ENCODE results near the gene MOB3A. TPM values are rescaled to one million over a fixed set of nuclear protein-coding genes. Genes with fewer than 3 reads are reported as not detected.
A peak's percentile ranks its signal among the peaks of the same experiment; 100 is the strongest.

Gene MOB3A
- total RNA-seq, 8 experiments from 2014 or later = 7.2 to 16.3 (median 10.0) TPM

DNA sequence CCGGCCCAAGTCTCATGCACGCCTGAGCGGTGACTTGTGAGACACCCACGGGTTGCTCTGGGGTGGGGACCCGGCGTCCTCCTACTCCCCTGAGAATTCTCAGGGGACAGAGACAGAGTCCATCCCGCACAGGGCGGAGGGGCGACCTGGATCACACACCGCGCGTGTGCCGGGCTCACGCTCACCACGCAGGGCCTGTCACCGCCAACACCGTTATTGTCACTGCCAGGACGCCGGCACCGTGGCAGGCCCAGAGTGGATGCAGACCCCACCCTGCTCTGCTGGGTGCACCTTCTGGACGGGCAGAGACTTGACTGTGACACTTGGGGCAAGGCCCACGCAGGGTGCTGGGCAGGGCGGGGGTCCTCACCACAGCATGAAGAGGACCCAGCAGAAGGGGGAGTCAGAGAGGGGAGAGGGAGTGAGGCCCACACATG, 16.2 kb downstream of the MOB3A start:
- in situ Hi-C loops (cut with MboI; ENCODE audit: low pct_unique_long_range_greater_than_20kb in 2 of 9, low sequenced_read_pairs in 9 of 9, unreplicated experiment in 9 of 9) = no loop called here
- peak in 4 of 8 experiments; percentile 19 to 30 (median 24) for ATAC-seq (replicated peaks in 6 of 8)

DNA sequence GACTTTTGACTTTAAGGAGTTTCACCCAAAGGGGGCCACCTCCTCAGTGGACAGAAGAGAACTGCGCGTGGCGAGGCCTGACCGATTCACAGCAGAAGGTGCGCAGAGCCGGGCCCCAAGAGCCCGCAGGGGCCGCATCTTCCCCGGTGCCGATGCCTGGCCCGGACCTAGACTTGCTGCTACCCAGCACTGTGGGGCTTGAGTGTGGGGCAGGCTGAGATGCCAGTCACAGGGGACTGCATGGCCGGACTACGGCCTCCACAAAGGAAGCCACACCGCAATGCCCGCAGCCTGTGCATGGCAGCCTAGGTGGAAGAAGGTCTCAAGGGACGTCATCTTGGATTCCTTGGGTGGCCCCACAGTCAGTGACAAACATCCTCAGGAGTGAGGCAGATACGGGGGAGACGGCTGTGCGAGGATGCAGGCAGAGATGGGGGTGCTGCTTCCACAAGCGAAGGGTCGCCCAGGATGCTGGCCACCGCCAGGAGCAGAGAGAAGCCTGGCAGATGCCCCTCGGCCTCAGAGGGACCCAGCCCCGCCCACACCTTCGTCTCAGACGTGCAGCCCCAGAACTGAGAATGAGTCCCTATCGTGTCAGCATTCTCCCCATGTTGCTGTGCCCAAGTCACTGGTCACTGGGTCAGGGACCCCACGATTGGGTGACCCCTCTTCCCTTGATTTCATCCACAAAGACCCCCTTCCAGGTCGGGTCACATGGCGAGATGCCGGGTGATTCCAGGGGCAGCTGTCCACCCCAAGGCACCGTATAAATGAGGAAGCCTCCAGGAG, 16.9 kb downstream of the MOB3A start:
- ATAC-seq (replicated peaks in 6 of 8) = peak in 2 of 8 experiments; percentile 3 to 5
- WGBS, 10 experiments = 88 to 100% (median 100%) methylated on average over 1 to 5 of the region's 32 CpGs; no CpG with 5 or more reads in 5 of the 10 experiments
- Histone ChIP-seq H3K27ac (no peak overlapping the region), H3K4me3 (no peak overlapping the region), H3K4me1 (replicated peaks in 1 of 2) (no peaks in the 10 kb centered on the region)
- in situ Hi-C loops (cut with MboI; ENCODE audit: low pct_unique_long_range_greater_than_20kb in 2 of 9, low sequenced_read_pairs in 9 of 9, unreplicated experiment in 9 of 9) = no loop called here

More for the DNA sequence above, 16.2 kb downstream of the MOB3A start:
- H3K4me3 ChIP-seq = no peak overlapping the region
- no peaks in the 10 kb centered on the region for H3K4me1 ChIP-seq (replicated peaks in 1 of 2)
- no peak overlapping the region for H3K27ac ChIP-seq
- 80 to 93% methylated on average over 1 to 3 of the region's 23 CpGs; no CpG with 5 or more reads in 8 of the 10 experiments for WGBS, 10 experiments

- no peak overlapping the region for H3K27ac ChIP-seq
- no peaks in the 10 kb centered on the region for H3K4me1 ChIP-seq (replicated peaks in 1 of 2)
- H3K4me3 ChIP-seq = no peak overlapping the region
- WGBS, 10 experiments = 60 to 100% (median 100%) methylated on average over 1 to 16 of the region's 44 CpGs; no CpG with 5 or more reads in 3 of the 10 experiments
- ATAC-seq (replicated peaks in 6 of 8) = no peak
- in situ Hi-C loops (cut with MboI; ENCODE audit: low pct_unique_long_range_greater_than_20kb in 2 of 9, low sequenced_read_pairs in 9 of 9, unreplicated experiment in 9 of 9) = no loop called here
These were observed 18.1 kb downstream of the MOB3A start for GRCh38 chr19:2077833-2078619.

DNA sequence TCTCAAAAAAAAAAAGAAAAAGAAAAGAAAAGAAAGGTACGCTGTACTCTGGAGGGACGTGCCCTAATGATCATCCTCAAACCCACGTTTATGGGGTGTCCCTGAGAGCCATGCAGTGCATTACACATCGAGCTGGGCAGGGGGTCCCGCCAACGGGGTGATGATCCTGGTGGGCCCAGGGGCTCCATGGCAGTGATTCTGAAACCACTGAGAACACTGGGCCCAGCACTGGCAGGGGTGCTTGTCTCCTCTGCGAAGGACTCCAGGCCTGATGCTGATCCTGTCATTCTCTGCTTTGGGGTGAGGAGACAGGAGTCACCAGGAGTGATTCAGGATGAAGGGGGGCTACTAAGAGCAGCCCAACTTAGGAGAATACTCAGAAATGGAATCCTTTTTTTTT, 18.7 kb downstream of the MOB3A start:
- WGBS, 10 experiments = 85 to 100% (median 97%) methylated on average over 1 to 6 of the region's 7 CpGs; no CpG with 5 or more reads in 4 of the 10 experiments
- Histone ChIP-seq H3K4me3 (no peak overlapping the region), H3K4me1 (replicated peaks in 1 of 2) (no peaks in the 10 kb centered on the region), H3K27ac (no peak overlapping the region)
- no peak for ATAC-seq (replicated peaks in 6 of 8)
- in situ Hi-C loops (cut with MboI; ENCODE audit: low pct_unique_long_range_greater_than_20kb in 2 of 9, low sequenced_read_pairs in 9 of 9, unreplicated experiment in 9 of 9) = no loop called here

- in situ Hi-C loops (cut with MboI; ENCODE audit: low pct_unique_long_range_greater_than_20kb in 2 of 9, low sequenced_read_pairs in 9 of 9, unreplicated experiment in 9 of 9) = no loop called here
- 95 to 100% (median 96%) methylated on average over 2 to 14 of the region's 32 CpGs; no CpG with 5 or more reads in 7 of the 10 experiments for WGBS, 10 experiments
- H3K4me3 ChIP-seq = no peak overlapping the region
- H3K27ac ChIP-seq = no peak overlapping the region
- no peaks in the 10 kb centered on the region for H3K4me1 ChIP-seq (replicated peaks in 1 of 2)
- ATAC-seq (replicated peaks in 6 of 8) = no peak
These were observed 19.6 kb downstream of the MOB3A start for GRCh38 chr19:2076526-2076944.

GRCh38 chr19:2072757-2073551, 23.2 kb downstream of the MOB3A start:
- in situ Hi-C loops (cut with MboI; ENCODE audit: low pct_unique_long_range_greater_than_20kb in 2 of 9, low sequenced_read_pairs in 9 of 9, unreplicated experiment in 9 of 9) = no loop called here
- Histone ChIP-seq H3K4me1 (replicated peaks in 1 of 2) (peaks cover 0 to 2% of the 10 kb centered on the region in 2 donors), H3K4me3 (no peak overlapping the region), H3K27ac (no peak overlapping the region)
- ATAC-seq (replicated peaks in 6 of 8) = no peak
- 86 to 100% (median 100%) methylated on average over 4 to 6 of the region's 32 CpGs; no CpG with 5 or more reads in 5 of the 10 experiments for WGBS, 10 experiments

DNA sequence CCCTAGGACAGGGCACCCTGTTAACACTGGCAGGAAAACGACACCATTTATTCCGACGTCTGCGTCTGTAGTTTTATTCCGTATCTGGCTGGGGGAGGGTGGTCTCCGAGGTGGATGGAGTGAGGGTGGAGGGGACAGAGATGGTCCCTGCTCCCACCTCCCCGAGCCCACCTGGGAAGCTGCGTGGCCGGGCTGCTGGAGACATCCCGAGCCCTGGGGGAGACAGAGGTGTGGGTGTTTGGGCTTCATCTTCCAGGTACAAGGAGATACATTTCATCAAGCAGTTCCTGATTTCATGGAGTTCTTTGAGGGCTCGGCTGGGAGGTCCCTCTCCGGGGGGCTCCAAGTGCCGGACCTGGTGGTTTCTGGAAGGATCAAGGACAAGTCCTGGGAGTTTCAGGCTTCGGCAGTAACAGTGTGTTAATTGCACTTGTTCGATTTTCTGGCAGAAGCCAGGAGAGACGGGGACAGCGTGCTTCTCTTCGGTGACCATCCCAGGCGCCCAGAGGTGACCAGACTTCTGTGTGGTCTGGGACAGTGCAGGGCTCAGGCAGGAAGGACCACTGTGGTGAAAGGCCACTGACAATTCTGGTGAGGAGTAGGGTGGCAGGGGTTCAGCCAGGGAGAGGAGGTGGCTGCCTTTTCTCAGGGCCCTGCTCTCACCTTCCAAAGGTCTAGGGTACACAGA, 25.0 kb downstream of the MOB3A start:
- WGBS, 10 experiments = 69 to 95% (median 83%) methylated on average over 2 to 9 of the region's 19 CpGs; no CpG with 5 or more reads in 2 of the 10 experiments
- Histone ChIP-seq H3K4me3 (no peak overlapping the region), H3K4me1 (replicated peaks in 1 of 2) (peaks cover 0 to 2% of the 10 kb centered on the region in 2 donors), H3K27ac (no peak overlapping the region)
- no peak for ATAC-seq (replicated peaks in 6 of 8)
- in situ Hi-C loops (cut with MboI; ENCODE audit: low pct_unique_long_range_greater_than_20kb in 2 of 9, low sequenced_read_pairs in 9 of 9, unreplicated experiment in 9 of 9) = no loop called here

DNA sequence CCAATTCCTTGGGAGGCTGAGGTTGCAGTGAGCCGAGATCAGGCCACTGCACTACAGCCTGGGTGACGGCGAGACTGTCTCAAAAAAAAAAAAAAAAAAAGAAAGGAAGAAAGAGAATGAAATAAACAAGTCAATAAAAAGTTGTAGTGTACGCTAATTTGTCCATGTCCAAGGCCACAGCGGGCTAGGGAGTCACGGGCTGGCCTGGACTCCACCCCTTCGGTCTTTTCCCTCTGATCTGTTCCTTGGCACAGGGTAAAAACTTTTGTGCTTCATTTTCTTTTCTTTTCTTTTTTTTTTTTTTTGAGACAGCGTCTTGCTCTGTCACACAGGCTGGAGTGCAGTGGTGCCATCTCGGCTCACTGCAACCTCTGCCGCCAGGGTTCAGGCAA, 25.7 kb downstream of the MOB3A start:
- WGBS, 10 experiments = 33 to 100% (median 87%) methylated on average over 2 to 10 of the region's 10 CpGs; no CpG with 5 or more reads in 1 of the 10 experiments
- no peak for ATAC-seq (replicated peaks in 6 of 8)
- in situ Hi-C loops (cut with MboI; ENCODE audit: low pct_unique_long_range_greater_than_20kb in 2 of 9, low sequenced_read_pairs in 9 of 9, unreplicated experiment in 9 of 9) = no loop called here
- H3K4me1 ChIP-seq (replicated peaks in 1 of 2) = peaks cover 0 to 2% of the 10 kb centered on the region in 2 donors
- H3K4me3 ChIP-seq = no peak overlapping the region
- H3K27ac ChIP-seq = no peak overlapping the region

GRCh38 chr19:2064788-2065524, 31.2 kb downstream of the MOB3A start:
- in situ Hi-C loops (cut with MboI; ENCODE audit: low pct_unique_long_range_greater_than_20kb in 2 of 9, low sequenced_read_pairs in 9 of 9, unreplicated experiment in 9 of 9) = no loop called here
- peak in 2 of 8 experiments; percentile 0 to 1 for ATAC-seq (replicated peaks in 6 of 8)
- H3K27ac ChIP-seq = peak overlapping the region; percentile 64 to 91
- H3K4me1 ChIP-seq (replicated peaks in 1 of 2) = peaks cover 28 to 37% of the 10 kb centered on the region in 2 donors
- 0 to 100% (median 20%) methylated on average over 1 to 21 of the region's 38 CpGs; no CpG with 5 or more reads in 5 of the 10 experiments for WGBS, 10 experiments
- H3K4me3 ChIP-seq = no peak overlapping the region

DNA sequence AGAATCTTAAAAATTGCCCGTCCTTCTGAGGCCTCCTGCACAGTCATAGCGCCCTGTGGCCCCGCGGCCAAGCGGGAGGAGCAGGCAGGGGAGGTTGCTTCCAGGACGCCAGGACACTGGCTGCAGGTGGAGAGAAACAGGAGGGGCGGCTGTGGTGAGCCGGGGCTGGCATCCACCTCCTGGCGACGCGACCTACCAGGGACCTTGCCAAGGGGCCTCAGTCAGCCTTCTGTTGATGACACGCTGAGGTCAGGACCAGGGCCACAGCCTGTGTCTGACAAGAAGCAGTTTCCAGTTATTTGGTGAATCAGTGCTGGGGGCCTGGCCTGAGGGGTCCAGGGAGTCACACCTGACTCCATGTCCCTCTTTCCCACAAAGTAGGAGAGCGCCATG, 31.7 kb downstream of the MOB3A start:
- no peak for ATAC-seq (replicated peaks in 6 of 8)
- H3K27ac ChIP-seq = peak overlapping the region; percentile 64 to 91
- WGBS, 10 experiments = 24 to 89% (median 80%) methylated on average over 1 to 8 of the region's 13 CpGs; no CpG with 5 or more reads in 5 of the 10 experiments
- in situ Hi-C loops (cut with MboI; ENCODE audit: low pct_unique_long_range_greater_than_20kb in 2 of 9, low sequenced_read_pairs in 9 of 9, unreplicated experiment in 9 of 9) = no loop called here
- H3K4me3 ChIP-seq = no peak overlapping the region
- peaks cover 32 to 43% of the 10 kb centered on the region in 2 donors for H3K4me1 ChIP-seq (replicated peaks in 1 of 2)

- 48 to 100% (median 90%) methylated on average over 1 to 4 of the region's 8 CpGs; no CpG with 5 or more reads in 5 of the 10 experiments for WGBS, 10 experiments
- in situ Hi-C loops (cut with MboI; ENCODE audit: low pct_unique_long_range_greater_than_20kb in 2 of 9, low sequenced_read_pairs in 9 of 9, unreplicated experiment in 9 of 9) = no loop called here
- H3K4me1 ChIP-seq (replicated peaks in 1 of 2) = peaks cover 37 to 48% of the 10 kb centered on the region in 2 donors
- H3K27ac ChIP-seq = peak overlapping the region in 1 of 2 donors; percentile 91
- ATAC-seq (replicated peaks in 6 of 8) = no peak
- H3K4me3 ChIP-seq = no peak overlapping the region
These were observed 32.3 kb downstream of the MOB3A start for GRCh38 chr19:2063824-2064223.

All from motor neuron (in vitro differentiated cells).